Measurements from ENCODE around the gene RIPOR3.

The RIPOR3 gene

GRCh38 chr20:50551288-50551687 is 140.1 kb downstream of the RIPOR3 start:
- no peak for DNase-seq (ENCODE audit: low spot score)
- in situ Hi-C loops (cut with MboI; ENCODE audit: low pct_unique_long_range_greater_than_20kb, low sequenced_read_pairs, unreplicated experiment): no loop called here
- no peak for TF ChIP-seq CTCF (IDR thresholded peaks at IDR 0.05; ENCODE audit: extremely low read depth, insufficient read depth, missing control alignments)

GRCh38 chr20:50550531-50550930 is 140.8 kb downstream of the RIPOR3 start:
- in situ Hi-C loops (cut with MboI; ENCODE audit: low pct_unique_long_range_greater_than_20kb, low sequenced_read_pairs, unreplicated experiment): no loop called here
- TF ChIP-seq CTCF (IDR thresholded peaks at IDR 0.05; ENCODE audit: extremely low read depth, insufficient read depth, missing control alignments): no peak
- DNase-seq (ENCODE audit: low spot score): no peak

GRCh38 chr20:50548396-50548795 is 142.9 kb downstream of the RIPOR3 start:
- TF ChIP-seq CTCF (IDR thresholded peaks at IDR 0.05; ENCODE audit: extremely low read depth, insufficient read depth, missing control alignments): no peak
- in situ Hi-C loops (cut with MboI; ENCODE audit: low pct_unique_long_range_greater_than_20kb, low sequenced_read_pairs, unreplicated experiment): no loop called here
- no peak for DNase-seq (ENCODE audit: low spot score)

GRCh38 chr20:50547964-50548363 is 143.4 kb downstream of the RIPOR3 start:
- TF ChIP-seq CTCF (IDR thresholded peaks at IDR 0.05; ENCODE audit: extremely low read depth, insufficient read depth, missing control alignments): no peak
- in situ Hi-C loops (cut with MboI; ENCODE audit: low pct_unique_long_range_greater_than_20kb, low sequenced_read_pairs, unreplicated experiment): no loop called here
- DNase-seq (ENCODE audit: low spot score): no peak

- in situ Hi-C loops (cut with MboI; ENCODE audit: low pct_unique_long_range_greater_than_20kb, low sequenced_read_pairs, unreplicated experiment): no loop called here
- DNase-seq (ENCODE audit: low spot score): peak; percentile 20
- TF ChIP-seq CTCF (IDR thresholded peaks at IDR 0.05; ENCODE audit: extremely low read depth, insufficient read depth, missing control alignments): no peak
These were observed 144.5 kb downstream of the RIPOR3 start for GRCh38 chr20:50546729-50547314.

GRCh38 chr20:50545126-50545525 is 146.2 kb downstream of the RIPOR3 start:
- in situ Hi-C loops (cut with MboI; ENCODE audit: low pct_unique_long_range_greater_than_20kb, low sequenced_read_pairs, unreplicated experiment): no loop called here
- DNase-seq (ENCODE audit: low spot score): no peak
- no peak for TF ChIP-seq CTCF (IDR thresholded peaks at IDR 0.05; ENCODE audit: extremely low read depth, insufficient read depth, missing control alignments)

- TF ChIP-seq CTCF (IDR thresholded peaks at IDR 0.05; ENCODE audit: extremely low read depth, insufficient read depth, missing control alignments): no peak
- in situ Hi-C loops (cut with MboI; ENCODE audit: low pct_unique_long_range_greater_than_20kb, low sequenced_read_pairs, unreplicated experiment): no loop called here
- DNase-seq (ENCODE audit: low spot score): no peak
These were observed 148.0 kb downstream of the RIPOR3 start for GRCh38 chr20:50543326-50543725.

All from GM13977 (cell line).